Fibroblast of lung (primary cell): Measurements from ENCODE around the gene AP3D1.

Source experiments
- EZH2 ChIP-seq: IDR thresholded peaks from 2 replicates; pipeline ENCODE4 v1.5.1; 2012; ENCODE audit warnings: low read length, control low read depth, mild to moderate bottlenecking; ENCODE audit errors: missing control alignments
- TF ChIP-seq, protein P1 (sequence below), 2 donors: IDR thresholded peaks in 1 of 2; conservative IDR thresholded peaks in 1 of 2; 1 replicate in 1 of 2; 2 replicates in 1 of 2; pipeline ENCODE4 v1.5.1; 2011 to 2012; ENCODE audit warnings: low read length in 2 of 2, control low read depth in 1 of 2, inconsistent platforms in 1 of 2, low read depth in 1 of 2, mild to moderate bottlenecking in 1 of 2

DNA sequence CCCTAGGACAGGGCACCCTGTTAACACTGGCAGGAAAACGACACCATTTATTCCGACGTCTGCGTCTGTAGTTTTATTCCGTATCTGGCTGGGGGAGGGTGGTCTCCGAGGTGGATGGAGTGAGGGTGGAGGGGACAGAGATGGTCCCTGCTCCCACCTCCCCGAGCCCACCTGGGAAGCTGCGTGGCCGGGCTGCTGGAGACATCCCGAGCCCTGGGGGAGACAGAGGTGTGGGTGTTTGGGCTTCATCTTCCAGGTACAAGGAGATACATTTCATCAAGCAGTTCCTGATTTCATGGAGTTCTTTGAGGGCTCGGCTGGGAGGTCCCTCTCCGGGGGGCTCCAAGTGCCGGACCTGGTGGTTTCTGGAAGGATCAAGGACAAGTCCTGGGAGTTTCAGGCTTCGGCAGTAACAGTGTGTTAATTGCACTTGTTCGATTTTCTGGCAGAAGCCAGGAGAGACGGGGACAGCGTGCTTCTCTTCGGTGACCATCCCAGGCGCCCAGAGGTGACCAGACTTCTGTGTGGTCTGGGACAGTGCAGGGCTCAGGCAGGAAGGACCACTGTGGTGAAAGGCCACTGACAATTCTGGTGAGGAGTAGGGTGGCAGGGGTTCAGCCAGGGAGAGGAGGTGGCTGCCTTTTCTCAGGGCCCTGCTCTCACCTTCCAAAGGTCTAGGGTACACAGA is 80.2 kb downstream of the AP3D1 start:
- TF ChIP-seq, protein P1, sequence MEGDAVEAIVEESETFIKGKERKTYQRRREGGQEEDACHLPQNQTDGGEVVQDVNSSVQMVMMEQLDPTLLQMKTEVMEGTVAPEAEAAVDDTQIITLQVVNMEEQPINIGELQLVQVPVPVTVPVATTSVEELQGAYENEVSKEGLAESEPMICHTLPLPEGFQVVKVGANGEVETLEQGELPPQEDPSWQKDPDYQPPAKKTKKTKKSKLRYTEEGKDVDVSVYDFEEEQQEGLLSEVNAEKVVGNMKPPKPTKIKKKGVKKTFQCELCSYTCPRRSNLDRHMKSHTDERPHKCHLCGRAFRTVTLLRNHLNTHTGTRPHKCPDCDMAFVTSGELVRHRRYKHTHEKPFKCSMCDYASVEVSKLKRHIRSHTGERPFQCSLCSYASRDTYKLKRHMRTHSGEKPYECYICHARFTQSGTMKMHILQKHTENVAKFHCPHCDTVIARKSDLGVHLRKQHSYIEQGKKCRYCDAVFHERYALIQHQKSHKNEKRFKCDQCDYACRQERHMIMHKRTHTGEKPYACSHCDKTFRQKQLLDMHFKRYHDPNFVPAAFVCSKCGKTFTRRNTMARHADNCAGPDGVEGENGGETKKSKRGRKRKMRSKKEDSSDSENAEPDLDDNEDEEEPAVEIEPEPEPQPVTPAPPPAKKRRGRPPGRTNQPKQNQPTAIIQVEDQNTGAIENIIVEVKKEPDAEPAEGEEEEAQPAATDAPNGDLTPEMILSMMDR (conservative IDR thresholded peaks at IDR 0.05 in 1 of 2, IDR thresholded peaks at IDR 0.05 in 1 of 2; ENCODE audit: low read depth in 1 of 2, low read length in 2 of 2) = no peak
- no peak for TF ChIP-seq EZH2
